ENCODE measurements around the gene CNPY1. TPM values are rescaled to one million over a fixed set of nuclear protein-coding genes. Genes with fewer than 3 reads are reported as not detected.
A peak's percentile ranks its signal among the peaks of the same experiment; 100 is the strongest.

The CNPY1 gene
- total and polyA plus RNA-seq, 2 of the 8 experiments (the other 6 are each of a cell fraction or from before 2014, with no cell fraction given) = not detected

GRCh38 chr7:155584763-155585531 lies 38.6 kb upstream of the CNPY1 start:
- H2AK5ac ChIP-seq (ENCODE audit: low read depth, low read length) = no peak overlapping the region
- peaks cover 0 to 3% (median 1%) of the 10 kb centered on the region in 4 experiments; a peak in 2 of 7 replicates for H3K4me1 ChIP-seq (replicated peaks in 1 of 4; ENCODE audit: control insufficient read depth in 3 of 4, insufficient read depth in 4 of 4, low read length in 3 of 4)
- H3K4ac ChIP-seq (replicated peaks; ENCODE audit: insufficient read length, low read depth, low read length) = no peak overlapping the region
- H3K9me3 ChIP-seq (ENCODE audit: insufficient read depth in 2 of 2, low read depth in 1 of 2, low read length in 1 of 2) = no peaks in the 10 kb centered on the region
- no peak overlapping the region for H2BK12ac ChIP-seq (ENCODE audit: low read depth, low read length)
- H2BK20ac ChIP-seq (ENCODE audit: low read length) = no peak overlapping the region
- H3K4me3 ChIP-seq (ENCODE audit: extremely low read depth in 1 of 4, insufficient read depth in 2 of 4, low read depth in 3 of 4, low read length in 4 of 4) = no peak overlapping the region
- no peak overlapping the region for H3K14ac ChIP-seq (ENCODE audit: insufficient read length)
- H4K91ac ChIP-seq (replicated peaks; ENCODE audit: insufficient read length, low read length) = no peak overlapping the region
- H3K27me3 ChIP-seq (replicated peaks in 1 of 4; ENCODE audit: control insufficient read depth in 3 of 4, extremely low read depth in 1 of 4, insufficient read depth in 3 of 4, low read length in 3 of 4) = 0 out of 7 replicates have a peak, but pooled peaks cover 0 to 2% (median 0%) of the 10 kb centered on the region in 4 experiments
- FAIRE-seq = no peak
- H2BK5ac ChIP-seq (ENCODE audit: low read depth, low read length) = no peak overlapping the region
- no peak overlapping the region for H4K8ac ChIP-seq (ENCODE audit: extremely low read depth, insufficient read depth, low read length)
- no peaks in the 10 kb centered on the region for H3K79me1 ChIP-seq (ENCODE audit: low read depth, low read length)
- no peaks in the 10 kb centered on the region for H3K36me3 ChIP-seq (ENCODE audit: control insufficient read depth in 2 of 4, insufficient read depth in 4 of 4, low read length in 3 of 4)
- H2BK15ac ChIP-seq (ENCODE audit: low read length) = no peak overlapping the region
- POLR2A ChIA-PET (ENCODE audit: partially characterized antibody) = no interaction called here
- peaks cover 3% of the 10 kb centered on the region; the same call in 1 of the 2 replicates for H3K23me2 ChIP-seq (ENCODE audit: low read depth, low read length)
- no peaks in the 10 kb centered on the region for H3K79me2 ChIP-seq (ENCODE audit: control insufficient read depth in 1 of 2, insufficient read depth in 2 of 2, low read length in 2 of 2)
- CTCF ChIA-PET (ENCODE audit: partially characterized antibody) = interaction anchor here (0.6 to 9.4 kb wide), 10 partner anchors 8 to 1067 kb away, joined by 3 to 64 read pairs (median 4); no protein-coding TSS in a partner anchor
- H3K56ac ChIP-seq (replicated peaks; ENCODE audit: insufficient read length, low read depth, low read length) = no peak overlapping the region
- H2BK120ac ChIP-seq (replicated peaks; ENCODE audit: low read depth, low read length) = no peak overlapping the region
- no peak overlapping the region for H3K4me2 ChIP-seq (ENCODE audit: insufficient read depth in 1 of 2, low read depth in 2 of 2, low read length in 2 of 2)
- H4K5ac ChIP-seq (ENCODE audit: insufficient read length, low read depth, low read length) = no peak overlapping the region
- no peak overlapping the region for H3K9ac ChIP-seq (replicated peaks in 1 of 4; ENCODE audit: extremely low read depth in 1 of 4, low read depth in 3 of 4, low read length in 3 of 4)
- H3K18ac ChIP-seq (ENCODE audit: extremely low read depth, low read length) = no peak overlapping the region
- no peak overlapping the region for H2AFZ ChIP-seq (ENCODE audit: low read length)
- 83% methylated on average over 17 of the region's 17 CpGs; no CpG with 5 or more reads in 1 of the 2 experiments for WGBS, 2 experiments (ENCODE audit: extremely low coverage in 1 of 2, insufficient coverage in 1 of 2, insufficient read length in 1 of 2, insufficient replicate concordance in 2 of 2, low coverage in 1 of 2, low lambda C conversion rate in 2 of 2, missing lambda C conversion rate in 1 of 2)
- TF ChIP-seq E2F6 (IDR thresholded peaks at IDR 0.05) (peak; percentile 73), GABPA (IDR thresholded peaks at IDR 0.05; ENCODE audit: borderline replicate concordance, insufficient read depth, low read length) (no peak), SP4 (IDR thresholded peaks at IDR 0.05; ENCODE audit: low read length) (no peak)
- DNase-seq (ENCODE audit: low read depth in 1 of 2, low spot score in 2 of 2) = no peak
- no peak overlapping the region for H3K27ac ChIP-seq (ENCODE audit: low read depth, low read length)
- no peak overlapping the region for H3K23ac ChIP-seq (ENCODE audit: insufficient read length)
- H4K20me1 ChIP-seq (replicated peaks in 1 of 2; ENCODE audit: control insufficient read depth in 1 of 2, insufficient read depth in 2 of 2, low read length in 2 of 2) = no peaks in the 10 kb centered on the region

Data from H1 (cell line).